ENCODE data around the gene EPX.

The EPX gene

DNA sequence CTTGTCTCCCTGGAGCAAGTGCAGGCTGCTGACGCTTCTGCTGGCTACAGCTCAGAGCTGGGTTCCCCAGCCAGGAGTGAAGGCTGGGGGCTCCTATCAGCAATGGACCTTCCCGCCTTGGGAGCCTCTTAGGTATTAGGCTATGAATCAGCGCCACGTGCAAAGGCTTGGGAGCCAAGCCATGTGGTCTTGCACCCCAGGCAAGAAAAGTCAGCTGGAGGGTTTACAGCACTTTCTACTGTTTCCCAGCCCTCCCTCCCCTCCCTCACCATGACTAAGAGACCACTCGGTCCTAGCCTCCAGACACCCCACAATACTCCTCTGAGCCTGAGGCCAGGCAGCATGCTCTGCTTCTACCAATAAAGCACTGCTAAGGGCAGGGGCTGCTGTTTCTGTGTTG is 12.3 kb downstream of the EPX start:
- no peak for DNase-seq (ENCODE audit: low spot score)
- CTCF ChIA-PET = interaction anchor here (0.5 to 0.9 kb wide), 2 partner anchors 45 to 83 kb away, joined by 3 read pairs; no protein-coding TSS in a partner anchor
- POLR2A ChIA-PET (ENCODE audit: low non-redundant PET) = no interaction called here
- no peak overlapping the region for H3K27ac ChIP-seq
- TF ChIP-seq, protein P1, sequence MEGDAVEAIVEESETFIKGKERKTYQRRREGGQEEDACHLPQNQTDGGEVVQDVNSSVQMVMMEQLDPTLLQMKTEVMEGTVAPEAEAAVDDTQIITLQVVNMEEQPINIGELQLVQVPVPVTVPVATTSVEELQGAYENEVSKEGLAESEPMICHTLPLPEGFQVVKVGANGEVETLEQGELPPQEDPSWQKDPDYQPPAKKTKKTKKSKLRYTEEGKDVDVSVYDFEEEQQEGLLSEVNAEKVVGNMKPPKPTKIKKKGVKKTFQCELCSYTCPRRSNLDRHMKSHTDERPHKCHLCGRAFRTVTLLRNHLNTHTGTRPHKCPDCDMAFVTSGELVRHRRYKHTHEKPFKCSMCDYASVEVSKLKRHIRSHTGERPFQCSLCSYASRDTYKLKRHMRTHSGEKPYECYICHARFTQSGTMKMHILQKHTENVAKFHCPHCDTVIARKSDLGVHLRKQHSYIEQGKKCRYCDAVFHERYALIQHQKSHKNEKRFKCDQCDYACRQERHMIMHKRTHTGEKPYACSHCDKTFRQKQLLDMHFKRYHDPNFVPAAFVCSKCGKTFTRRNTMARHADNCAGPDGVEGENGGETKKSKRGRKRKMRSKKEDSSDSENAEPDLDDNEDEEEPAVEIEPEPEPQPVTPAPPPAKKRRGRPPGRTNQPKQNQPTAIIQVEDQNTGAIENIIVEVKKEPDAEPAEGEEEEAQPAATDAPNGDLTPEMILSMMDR (conservative IDR thresholded peaks at IDR 0.05; ENCODE audit: low read depth) = no peak

DNA sequence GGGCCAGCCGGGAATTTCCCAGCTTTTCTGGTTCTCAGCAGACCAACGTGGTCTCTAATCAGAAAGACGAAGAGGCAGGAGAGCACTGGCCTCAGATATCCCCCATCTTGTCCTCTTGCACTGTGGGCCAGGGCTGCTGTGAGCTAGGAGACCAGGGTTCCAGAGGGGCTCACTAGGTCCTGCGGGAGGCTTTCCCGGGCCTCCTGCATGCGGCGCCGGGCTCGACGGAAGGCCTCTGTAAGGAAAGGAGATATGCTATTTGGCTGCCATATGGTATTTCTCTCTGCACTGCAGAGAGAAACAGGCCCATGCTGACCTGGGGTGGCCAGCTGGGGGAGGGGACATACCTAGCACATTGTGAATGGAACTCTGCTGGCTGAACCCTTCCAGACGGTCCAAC is 13.4 kb downstream of the EPX start:
- ChIA-PET CTCF (no interaction called here), POLR2A (ENCODE audit: low non-redundant PET) (no interaction called here)

DNA sequence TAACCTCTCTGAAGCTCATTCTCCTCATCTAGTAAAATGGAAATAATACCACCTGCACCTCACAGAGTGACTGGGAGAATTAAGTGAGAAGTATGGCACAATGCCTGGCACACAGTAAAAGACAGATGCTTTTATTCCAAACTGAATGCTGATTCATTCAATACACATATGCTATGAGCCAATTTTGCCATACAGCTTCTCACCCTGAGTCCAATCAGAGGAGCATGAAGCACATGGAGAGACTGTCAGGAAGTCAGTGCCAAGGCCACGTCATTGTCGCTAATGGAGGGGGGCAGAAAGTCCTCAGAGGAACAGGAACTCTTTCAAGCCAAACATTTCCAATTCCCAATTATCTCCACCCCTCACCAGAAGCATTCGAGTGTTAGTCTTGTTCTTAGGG is 14.9 kb downstream of the EPX start:
- H3K27ac ChIP-seq = no peak overlapping the region
- ChIA-PET POLR2A (ENCODE audit: low non-redundant PET) (no interaction called here), CTCF (interaction anchor here (0.6 kb wide), 1 partner anchor 85 kb away, joined by 3 read pairs; no protein-coding TSS in a partner anchor)
- DNase-seq (ENCODE audit: low spot score) = no peak
- TF ChIP-seq, protein P1 (conservative IDR thresholded peaks at IDR 0.05; ENCODE audit: low read depth) = no peak

More for the DNA sequence above, 13.4 kb downstream of the EPX start:
- no peak for DNase-seq (ENCODE audit: low spot score)
- TF ChIP-seq, protein P1 (conservative IDR thresholded peaks at IDR 0.05; ENCODE audit: low read depth) = no peak
- no peak overlapping the region for H3K27ac ChIP-seq

DNA sequence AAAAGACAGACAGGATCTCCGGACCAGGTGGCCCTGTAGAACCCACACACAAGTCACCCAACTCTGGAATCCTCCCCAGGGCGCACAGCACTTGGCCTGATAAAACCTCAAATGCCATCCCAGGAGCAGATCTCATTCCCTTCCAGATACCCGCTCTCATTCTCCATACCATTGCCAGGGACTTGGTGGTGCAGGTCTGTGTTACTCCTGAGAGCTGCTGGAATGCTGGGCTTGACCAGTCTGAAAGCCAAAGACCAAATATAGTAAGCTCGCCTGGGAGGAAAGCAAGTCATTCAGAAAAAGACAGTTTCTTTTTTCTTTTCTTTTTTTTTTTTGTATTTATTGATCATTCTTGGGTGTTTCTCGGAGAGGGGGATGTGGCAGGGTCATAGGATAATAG is 15.8 kb downstream of the EPX start:
- no peak overlapping the region for H3K27ac ChIP-seq
- DNase-seq (ENCODE audit: low spot score) = no peak
- CTCF ChIA-PET = interaction anchor here (0.6 kb wide), 1 partner anchor 86 kb away, joined by 3 read pairs; no protein-coding TSS in a partner anchor
- POLR2A ChIA-PET (ENCODE audit: low non-redundant PET) = no interaction called here
- TF ChIP-seq, protein P1 (conservative IDR thresholded peaks at IDR 0.05; ENCODE audit: low read depth) = no peak

DNA sequence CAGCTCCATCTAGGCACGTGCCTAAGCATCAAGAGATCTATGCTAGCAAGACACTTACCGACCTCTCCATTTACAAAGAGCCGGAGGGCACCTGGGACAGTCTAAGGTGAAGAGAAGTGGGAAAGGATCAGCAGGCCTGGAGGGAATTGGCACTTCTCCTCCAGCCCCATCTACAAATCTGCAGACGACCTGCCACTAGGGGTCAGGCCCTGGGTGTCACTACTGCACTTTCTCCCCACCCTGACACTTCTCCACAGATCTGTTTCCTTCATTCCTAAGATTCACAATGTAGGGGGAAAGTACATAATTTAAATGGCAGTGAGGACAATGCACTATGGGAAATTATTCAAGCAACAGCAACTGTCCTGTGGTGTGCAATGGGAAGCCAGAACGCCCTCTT is 18.4 kb downstream of the EPX start:
- POLR2A ChIA-PET (ENCODE audit: low non-redundant PET) = no interaction called here
- H3K27ac ChIP-seq = no peak overlapping the region
- CTCF ChIA-PET = interaction anchor here (0.6 kb wide), 1 partner anchor 229 kb away, joined by 5 read pairs; no protein-coding TSS in a partner anchor
- TF ChIP-seq, protein P1 (conservative IDR thresholded peaks at IDR 0.05; ENCODE audit: low read depth) = no peak
- no peak for DNase-seq (ENCODE audit: low spot score)

DNA sequence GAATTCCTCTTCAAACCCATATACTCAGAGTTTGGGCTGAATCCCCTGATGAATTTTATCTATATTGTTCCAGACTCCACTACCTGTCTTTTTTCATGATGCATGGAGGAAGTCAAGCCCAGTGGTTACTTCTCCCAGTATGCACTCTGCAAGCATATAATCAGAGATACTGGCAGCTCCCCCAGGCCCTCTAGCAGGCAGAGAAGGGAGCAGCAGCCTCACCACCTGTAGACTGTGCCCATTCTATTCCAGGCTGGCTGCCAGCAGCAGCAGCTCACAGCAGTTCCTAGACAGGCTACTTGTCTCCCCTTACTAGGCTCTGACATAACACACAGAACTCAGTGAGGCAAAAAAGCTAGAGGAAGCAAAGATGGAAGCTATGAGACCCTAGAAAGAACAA is 23.2 kb downstream of the EPX start:
- no peak overlapping the region for H3K27ac ChIP-seq
- ChIA-PET CTCF (interaction anchor here (0.6 to 1.5 kb wide), 3 partner anchors 16 to 716 kb away, joined by 3 to 4 read pairs (median 4); no protein-coding TSS in a partner anchor), POLR2A (ENCODE audit: low non-redundant PET) (interaction anchor here (0.5 kb wide), 1 partner anchor 198 kb away, joined by 4 read pairs; no protein-coding TSS in a partner anchor)
- TF ChIP-seq, protein P1 (conservative IDR thresholded peaks at IDR 0.05; ENCODE audit: low read depth) = no peak
- no peak for DNase-seq (ENCODE audit: low spot score)
